KOPT-K1 (cell line): ENCODE results near the gene AAK1.
A peak's percentile ranks its signal among the peaks of the same experiment; 100 is the strongest.

Experiments used
- H3K27ac ChIP-seq: fragments of 200-600 bp; sonication (generic); 2 replicates; pipeline ENCODE4 v1.5.1; 2016; ENCODE audit warnings: antibody characterized with exemption, mild to moderate bottlenecking, low read depth, low read length; ENCODE audit not compliant: poor library complexity, severe bottlenecking
- H3K36me3 ChIP-seq: fragments of 200-600 bp; sonication (generic); 2 replicates; pipeline ENCODE4 v1.5.1; 2017; ENCODE audit warnings: antibody characterized with exemption, mild to moderate bottlenecking, low read length, moderate library complexity; ENCODE audit not compliant: insufficient read depth
- H3K9me3 ChIP-seq: fragments of 200-600 bp; sonication (generic); 2 replicates; pipeline ENCODE4 v1.5.1; 2017; ENCODE audit warnings: antibody characterized with exemption, low read length, mild to moderate bottlenecking; ENCODE audit not compliant: insufficient read depth, poor library complexity, severe bottlenecking

The AAK1 gene

DNA sequence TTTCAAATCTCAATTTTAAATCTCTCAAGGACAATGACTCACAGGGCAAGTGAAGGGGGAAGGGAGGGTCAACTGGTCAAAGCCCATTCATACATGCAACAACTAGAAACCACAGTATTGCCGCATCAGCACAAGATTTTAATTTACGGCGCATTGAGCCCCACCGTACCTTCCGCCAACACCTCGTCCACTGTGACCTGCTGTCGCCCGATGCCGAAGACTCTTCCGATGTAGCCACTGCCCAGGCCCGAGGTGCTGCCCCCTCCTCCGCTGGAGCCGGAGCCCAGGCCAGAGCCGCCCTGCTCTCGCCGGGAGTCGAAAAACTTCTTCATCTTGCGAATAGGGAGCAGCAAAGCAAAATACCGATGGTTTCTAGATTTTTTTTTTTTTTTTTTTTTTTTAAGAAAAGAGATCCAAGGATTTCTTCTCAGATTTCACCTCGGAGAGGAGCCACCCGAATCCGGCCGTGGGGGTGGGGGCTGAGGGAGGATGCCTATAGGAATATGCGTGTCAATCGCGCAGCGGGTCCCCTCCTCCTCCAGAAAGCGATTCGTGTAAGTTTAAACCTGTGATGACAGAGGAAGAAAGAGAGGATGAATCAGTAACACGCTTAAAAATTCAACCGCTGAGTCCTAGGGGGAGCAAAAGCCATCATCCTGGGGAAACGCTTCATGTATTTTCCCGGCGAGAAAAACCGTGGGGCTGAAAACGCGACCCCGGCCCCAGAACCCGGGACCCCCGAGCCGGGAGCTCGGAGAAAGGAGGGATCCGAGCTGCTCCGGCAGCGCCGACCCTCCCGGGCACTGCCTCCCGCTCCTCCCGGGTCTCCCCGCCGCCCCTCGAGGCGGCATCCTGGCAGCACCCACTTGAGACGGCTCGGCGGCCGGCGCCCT lies 584 bp downstream of the AAK1 start:
- H3K27ac ChIP-seq = peak overlapping the region; percentile 99
- H3K36me3 ChIP-seq = peaks cover 28% of the 10 kb centered on the region
- no peaks in the 10 kb centered on the region for H3K9me3 ChIP-seq

DNA sequence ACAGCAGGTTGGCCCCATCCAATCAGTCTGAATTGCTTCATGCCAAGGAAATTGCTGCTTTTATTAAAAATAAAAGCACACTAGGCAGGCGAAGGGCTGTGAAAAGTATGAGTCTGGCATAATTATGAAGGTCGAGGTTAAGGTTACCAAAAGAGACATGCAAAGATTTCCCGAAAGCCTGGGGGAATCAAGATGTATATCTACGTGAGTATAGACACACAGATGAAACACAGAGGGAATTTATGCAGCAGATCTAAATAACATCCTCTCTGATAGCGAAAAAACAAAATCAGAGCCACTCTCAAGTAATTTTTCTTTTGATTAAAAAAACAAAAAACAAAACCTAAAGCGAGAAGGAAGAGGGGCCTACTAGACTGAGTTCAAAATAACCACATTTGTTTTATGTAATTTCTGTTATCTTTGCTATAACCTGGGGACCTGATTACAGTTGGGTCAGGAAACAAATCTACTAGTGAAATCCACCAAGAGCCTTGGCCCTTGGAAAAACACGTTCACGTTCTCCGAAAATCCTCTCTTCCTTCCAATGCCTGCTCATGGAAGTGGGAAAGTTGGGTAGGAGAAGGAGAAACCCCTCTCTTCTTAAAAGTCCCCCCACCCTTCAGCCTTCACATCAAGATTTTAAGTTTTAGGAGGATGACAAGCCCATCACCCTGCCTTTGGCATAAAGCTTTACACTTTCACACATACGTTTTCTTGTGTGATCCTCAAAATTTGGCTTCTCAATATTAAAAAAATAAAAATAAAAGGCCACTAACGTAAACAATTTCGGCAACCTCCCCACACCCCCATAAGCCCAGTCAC lies 1.4 kb downstream of the AAK1 start:
- Histone ChIP-seq H3K36me3 (peaks cover 37% of the 10 kb centered on the region), H3K27ac (peak overlapping the region; percentile 99), H3K9me3 (no peaks in the 10 kb centered on the region)

DNA sequence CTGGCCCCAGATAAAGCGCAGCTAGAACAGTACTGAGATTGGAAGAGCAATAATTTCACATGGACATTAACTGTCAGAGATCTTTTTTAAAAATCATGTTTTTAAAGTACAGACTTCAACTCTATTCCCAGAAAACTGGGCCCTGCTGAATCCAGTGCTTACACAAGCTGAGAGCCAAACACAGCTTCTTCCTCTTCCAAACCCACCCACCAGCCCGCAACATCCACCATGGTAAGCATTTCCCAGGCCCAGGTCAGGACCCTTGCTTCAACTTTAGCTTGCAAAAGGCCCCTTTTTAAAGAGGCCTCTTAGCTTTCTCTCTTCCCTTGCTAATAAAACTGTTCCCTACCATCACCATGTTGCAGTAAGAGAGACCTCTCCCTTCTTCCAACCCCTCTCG lies 2.1 kb downstream of the AAK1 start:
- Histone ChIP-seq H3K36me3 (peaks cover 39% of the 10 kb centered on the region), H3K9me3 (no peaks in the 10 kb centered on the region), H3K27ac (no peak overlapping the region)

DNA sequence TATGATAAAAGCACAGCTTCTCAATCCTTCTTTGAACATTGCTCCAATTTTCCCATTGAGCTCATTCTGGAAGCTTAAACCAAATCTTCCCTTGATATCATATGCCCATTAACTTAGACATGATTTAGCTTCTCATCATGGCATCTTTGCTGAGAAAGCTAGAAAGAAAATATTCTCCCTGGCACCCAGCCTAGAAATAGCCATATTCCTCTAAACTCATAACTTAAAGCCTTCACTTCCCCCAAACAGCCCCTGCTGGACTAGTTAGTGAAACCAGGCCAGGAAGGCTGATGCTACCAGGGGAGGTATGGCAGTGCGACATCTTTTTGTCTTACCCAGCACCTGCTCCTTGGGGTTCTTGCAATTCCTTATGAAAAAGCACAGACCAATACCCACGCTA lies 4.3 kb downstream of the AAK1 start:
- Histone ChIP-seq H3K27ac (no peak overlapping the region), H3K9me3 (no peaks in the 10 kb centered on the region), H3K36me3 (peaks cover 52% of the 10 kb centered on the region)

DNA sequence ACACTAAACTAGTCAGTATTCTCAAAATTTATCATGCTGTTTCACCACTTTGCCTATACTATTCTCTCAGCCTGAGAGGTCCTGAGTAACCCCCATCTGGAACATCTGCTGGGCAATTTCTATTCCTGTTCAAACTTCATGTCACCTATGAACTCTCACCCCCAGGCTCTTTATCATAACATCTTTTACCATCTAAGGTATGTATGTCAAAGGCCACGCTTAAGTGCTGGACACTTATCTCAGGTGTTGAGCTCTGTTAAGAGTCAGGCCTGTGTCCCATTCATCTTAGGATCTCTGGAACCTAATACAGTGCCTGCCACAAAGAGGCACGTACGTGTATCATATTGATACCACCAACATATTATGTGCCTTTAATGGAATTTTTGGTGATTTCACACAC lies 4.9 kb downstream of the AAK1 start:
- no peaks in the 10 kb centered on the region for H3K9me3 ChIP-seq
- no peak overlapping the region for H3K27ac ChIP-seq
- peaks cover 52% of the 10 kb centered on the region for H3K36me3 ChIP-seq

DNA sequence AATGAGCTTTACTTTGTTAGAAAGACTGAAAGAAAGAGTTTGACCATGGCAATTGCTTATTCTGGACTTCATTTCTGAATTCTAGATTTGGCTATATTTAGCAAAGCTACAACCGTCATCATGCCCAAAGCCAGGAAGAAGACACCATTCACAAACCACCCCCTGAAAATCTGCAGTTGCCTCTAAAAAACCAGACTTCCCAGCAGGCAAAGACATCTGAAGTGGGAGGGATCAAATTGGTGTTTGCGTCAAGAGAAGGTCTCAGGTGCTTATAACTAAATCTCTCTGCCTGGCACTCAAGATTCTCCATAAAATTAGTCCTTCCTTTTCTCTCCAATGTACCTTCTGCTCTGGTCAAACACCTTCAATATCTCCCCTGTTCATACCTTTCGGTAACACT lies 5.6 kb downstream of the AAK1 start:
- H3K9me3 ChIP-seq = no peaks in the 10 kb centered on the region
- H3K36me3 ChIP-seq = peaks cover 52% of the 10 kb centered on the region
- no peak overlapping the region for H3K27ac ChIP-seq

DNA sequence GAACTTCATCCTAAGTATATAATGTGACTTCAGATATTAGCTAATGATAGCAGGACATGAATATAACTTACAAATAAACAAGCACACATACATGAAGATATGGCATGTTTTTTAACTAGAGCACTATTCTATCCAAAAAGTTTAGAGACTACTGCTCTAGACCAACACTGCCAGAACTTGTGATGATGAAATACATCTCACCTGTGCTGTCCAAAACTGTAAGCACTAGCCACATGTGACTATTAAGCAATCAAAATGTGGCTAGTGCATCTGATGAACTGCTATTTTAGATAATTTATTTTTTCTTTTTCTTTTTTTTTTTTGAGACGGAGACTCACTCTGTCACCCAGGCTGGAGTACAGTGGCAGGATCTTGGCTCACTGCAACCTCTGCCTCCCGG lies 7.1 kb downstream of the AAK1 start:
- Histone ChIP-seq H3K9me3 (no peaks in the 10 kb centered on the region), H3K27ac (no peak overlapping the region), H3K36me3 (peaks cover 52% of the 10 kb centered on the region)

DNA sequence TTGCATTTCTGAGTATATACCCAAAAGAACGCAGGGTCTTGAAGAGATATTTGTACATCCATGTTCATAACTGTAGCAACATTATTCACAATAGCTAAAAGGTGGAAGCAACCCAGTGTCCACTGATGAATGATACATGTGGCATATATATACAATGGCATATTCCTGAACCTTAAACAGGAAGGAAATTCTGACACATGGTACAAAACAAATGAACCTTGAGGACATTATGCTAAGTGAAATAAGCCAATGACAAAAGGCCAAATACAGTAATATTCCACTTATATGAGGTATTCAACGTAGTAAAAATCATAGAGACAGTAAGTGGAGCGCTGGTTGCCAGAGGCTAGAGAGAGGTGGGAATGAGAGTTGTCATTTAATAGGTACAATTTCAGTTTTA lies 8.1 kb downstream of the AAK1 start:
- Histone ChIP-seq H3K36me3 (peaks cover 48% of the 10 kb centered on the region), H3K27ac (no peak overlapping the region), H3K9me3 (no peaks in the 10 kb centered on the region)

DNA sequence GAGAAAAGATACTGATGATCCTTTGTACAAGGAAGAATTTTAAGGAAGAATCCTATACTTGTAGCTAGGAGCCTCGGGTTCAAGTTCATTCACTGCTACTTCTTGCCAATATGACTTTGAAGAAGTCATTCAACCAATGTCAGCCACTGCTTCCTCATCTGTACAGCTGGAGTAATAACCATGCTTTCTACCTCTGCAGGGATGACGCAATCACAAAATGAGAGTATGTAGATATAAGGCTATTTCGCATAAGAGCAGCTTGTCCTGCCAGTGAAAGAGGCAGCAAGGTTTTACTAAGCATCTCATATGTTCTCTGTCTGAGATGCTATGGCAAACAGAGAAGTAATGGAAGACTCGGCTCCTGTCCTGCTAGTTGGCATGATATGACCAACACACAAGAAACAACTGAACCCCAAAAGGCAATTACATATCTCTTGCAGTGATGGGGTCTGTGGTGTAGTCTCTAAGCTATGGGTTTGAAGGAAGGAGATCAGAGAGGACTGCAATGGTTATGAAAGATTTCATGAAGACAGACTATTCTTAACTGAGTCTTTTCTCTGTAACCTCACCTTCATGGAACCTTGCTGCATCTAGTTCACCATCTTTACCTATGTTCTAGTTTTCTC lies 9.2 kb downstream of the AAK1 start:
- Histone ChIP-seq H3K27ac (no peak overlapping the region), H3K36me3 (peaks cover 37% of the 10 kb centered on the region), H3K9me3 (no peaks in the 10 kb centered on the region)

DNA sequence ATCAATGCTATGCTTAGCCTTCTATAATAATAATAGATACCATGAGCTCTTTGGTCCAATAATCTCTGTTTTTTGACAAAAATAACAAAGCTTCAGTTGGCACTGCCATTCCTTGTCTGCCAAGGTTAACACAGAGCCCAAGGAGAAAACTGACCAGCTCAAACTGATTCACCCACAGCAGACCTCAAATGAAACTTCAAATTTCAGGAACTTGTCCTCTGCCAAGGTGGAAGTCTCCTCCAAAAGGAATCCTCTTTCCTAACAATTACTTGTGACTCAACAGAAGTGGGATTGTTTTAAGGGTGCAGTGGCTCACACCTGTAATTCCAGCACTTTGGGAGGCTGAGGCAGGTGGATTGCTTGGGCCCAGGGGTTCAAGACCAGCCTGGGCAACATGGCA lies 12.1 kb downstream of the AAK1 start:
- no peaks in the 10 kb centered on the region for H3K9me3 ChIP-seq
- H3K27ac ChIP-seq = no peak overlapping the region
- H3K36me3 ChIP-seq = peaks cover 12% of the 10 kb centered on the region; the same call in 1 of the 2 replicates

DNA sequence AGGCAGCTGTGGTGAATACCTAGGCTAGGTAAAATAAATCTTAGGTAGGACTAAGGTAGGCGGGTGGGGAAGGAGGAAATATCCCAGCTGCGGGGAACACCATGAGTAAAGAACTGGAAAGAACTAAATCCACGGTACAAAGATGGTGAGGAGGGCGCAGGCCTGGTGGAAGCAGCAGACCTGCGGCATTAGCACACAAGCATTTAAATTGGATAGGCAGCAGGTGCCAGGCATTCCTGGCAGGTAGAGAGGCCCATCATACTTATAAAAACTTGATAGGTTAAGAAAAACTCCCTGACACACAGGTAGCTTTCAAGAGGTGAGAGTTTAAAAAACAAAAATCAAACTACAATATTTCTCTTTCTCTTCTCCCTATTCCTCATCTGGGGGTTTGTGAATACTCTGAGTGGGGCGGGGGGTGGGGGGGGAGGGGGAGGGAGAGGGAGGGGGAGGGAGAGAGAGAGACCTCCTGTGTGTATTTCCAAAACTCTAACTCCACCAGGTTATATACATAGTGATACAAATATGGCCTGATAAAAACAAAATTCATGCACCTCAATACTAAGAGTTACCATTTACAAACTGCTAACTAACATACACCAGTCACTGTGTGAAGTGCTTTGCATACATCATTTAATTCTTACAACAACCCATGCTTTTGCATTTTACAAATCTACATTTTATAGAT lies 13.5 kb downstream of the AAK1 start:
- Histone ChIP-seq H3K27ac (no peak overlapping the region), H3K9me3 (no peaks in the 10 kb centered on the region), H3K36me3 (peaks cover 2% of the 10 kb centered on the region; the same call in 1 of the 2 replicates)

DNA sequence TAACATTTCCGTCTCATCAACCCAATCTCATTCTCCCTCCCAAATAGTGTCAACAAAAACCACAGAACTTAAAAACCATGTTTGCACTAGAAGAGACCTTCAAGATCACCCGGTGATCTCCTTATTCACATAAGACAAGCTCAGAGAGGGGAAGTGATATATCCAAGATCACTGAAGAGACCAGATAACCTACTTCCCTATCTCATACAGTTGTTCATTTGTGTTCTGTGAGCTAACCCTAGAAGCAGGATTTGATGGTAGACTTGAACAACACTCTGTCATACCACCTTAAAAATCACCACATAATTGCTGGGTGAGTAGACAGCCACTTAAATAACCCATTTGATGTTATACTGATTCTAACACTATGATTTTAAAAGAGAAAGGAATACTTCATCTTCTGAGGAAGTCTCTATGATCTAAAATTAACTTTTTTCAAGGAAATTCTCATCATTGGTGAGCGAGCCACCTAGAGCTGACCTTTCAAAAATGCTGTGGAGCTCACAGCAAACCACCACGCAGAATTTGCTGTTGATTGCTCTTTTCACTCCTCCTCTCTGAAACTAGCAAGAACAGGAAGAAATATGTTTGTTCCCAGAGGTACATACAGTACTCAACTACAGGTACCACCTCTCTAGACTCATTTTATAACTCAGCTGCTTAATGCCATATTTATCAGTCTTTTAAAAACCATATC lies 15.1 kb downstream of the AAK1 start:
- H3K27ac ChIP-seq = no peak overlapping the region
- no peaks in the 10 kb centered on the region for H3K9me3 ChIP-seq
- H3K36me3 ChIP-seq = no peaks in the 10 kb centered on the region; the same call in 1 of the 2 replicates

DNA sequence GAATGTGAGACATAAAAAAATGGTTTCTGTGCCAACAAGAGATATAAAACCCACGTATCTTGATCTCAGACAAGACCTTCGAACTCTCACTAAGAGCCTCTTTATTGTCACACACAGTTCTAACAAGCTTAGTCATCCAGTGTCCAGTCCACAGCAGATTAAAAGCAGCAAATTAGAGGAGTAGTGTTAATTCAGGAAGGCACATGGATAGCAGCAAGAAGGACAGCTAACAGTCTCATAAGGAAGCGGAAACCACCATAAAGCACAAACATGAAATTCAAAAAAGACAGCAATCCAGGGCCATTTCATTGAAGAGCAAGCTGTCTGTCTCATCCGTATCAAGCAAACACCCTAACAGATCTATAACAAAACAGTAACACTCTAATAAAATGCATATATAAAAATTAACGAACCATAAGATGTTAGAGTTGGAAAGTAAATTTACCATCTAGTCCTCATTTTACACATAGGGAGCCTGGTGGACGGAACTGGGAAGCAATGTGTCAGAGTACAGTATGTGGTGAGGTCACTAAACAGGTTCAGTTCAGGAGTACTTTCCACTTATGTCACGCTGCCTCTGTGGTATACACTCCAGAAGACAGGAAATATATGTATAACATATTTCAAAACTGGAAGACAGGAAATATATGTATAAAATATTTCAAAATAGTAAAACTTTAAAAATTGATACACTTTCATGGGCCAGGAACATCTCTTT lies 18.3 kb downstream of the AAK1 start:
- H3K36me3 ChIP-seq = no peaks in the 10 kb centered on the region
- no peak overlapping the region for H3K27ac ChIP-seq
- no peaks in the 10 kb centered on the region for H3K9me3 ChIP-seq

DNA sequence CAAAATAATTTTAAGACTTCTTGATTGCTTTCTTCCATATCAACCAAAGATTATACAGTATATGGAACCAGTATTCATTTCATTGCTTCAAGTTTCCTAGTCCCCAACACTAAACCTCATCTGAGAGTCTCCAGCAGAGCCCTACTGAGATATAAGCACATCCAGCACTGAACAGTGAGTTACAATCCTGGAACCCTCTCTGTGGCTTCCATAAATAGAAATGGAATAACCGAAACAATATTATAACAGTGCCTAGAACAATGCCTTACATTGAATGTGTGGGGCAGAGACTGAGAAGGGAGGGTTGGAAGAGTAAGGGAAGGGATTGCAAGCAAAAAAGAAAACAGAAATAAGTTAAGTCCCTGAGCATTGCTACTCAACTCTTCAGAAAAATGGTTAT lies 18.9 kb downstream of the AAK1 start:
- H3K9me3 ChIP-seq = no peaks in the 10 kb centered on the region
- H3K27ac ChIP-seq = no peak overlapping the region
- H3K36me3 ChIP-seq = no peaks in the 10 kb centered on the region
